GM12891 (cell line): ENCODE results near the gene ZNF620.

Source experiments
- DNase-seq: peaks from one replicate; pipeline ENCODE4 v3.0.0; 2011; ENCODE audit warnings: low spot score; ENCODE audit not compliant: insufficient read length
- FAIRE-seq: peaks from 2 replicates; lab custom pipeline; 2011; peaks lifted over from hg19 to GRCh38; lab: Jason Lieb, UNC
- PAX5 ChIP-seq: IDR thresholded peaks from 2 replicates; pipeline ENCODE4 v1.6.1; 2011; ENCODE audit warnings: low read length, moderate library complexity, mild to moderate bottlenecking; ENCODE audit not compliant: insufficient read depth, severe bottlenecking
- POLR2A ChIP-seq: IDR thresholded peaks from 2 replicates; pipeline ENCODE4 v1.6.1; 2011; ENCODE audit warnings: low read depth, low read length, control low read depth
- POLR2AphosphoS5 ChIP-seq: IDR thresholded peaks from 2 replicates; pipeline ENCODE4 v1.6.1; 2011; ENCODE audit warnings: low read depth, low read length, control low read depth
- POU2F2 ChIP-seq: IDR thresholded peaks from 2 replicates; pipeline ENCODE4 v1.6.1; 2011; ENCODE audit warnings: low read depth, mild to moderate bottlenecking, control low read depth, low read length, moderate library complexity
- SPI1 ChIP-seq: IDR thresholded peaks from 2 replicates; pipeline ENCODE4 v1.6.1; 2011; ENCODE audit warnings: low read depth, low read length, control low read depth
- TAF1 ChIP-seq: IDR thresholded peaks from 2 replicates; pipeline ENCODE4 v1.6.1; 2011; ENCODE audit warnings: low read depth, low read length, control low read depth

ZNF620 gene

DNA sequence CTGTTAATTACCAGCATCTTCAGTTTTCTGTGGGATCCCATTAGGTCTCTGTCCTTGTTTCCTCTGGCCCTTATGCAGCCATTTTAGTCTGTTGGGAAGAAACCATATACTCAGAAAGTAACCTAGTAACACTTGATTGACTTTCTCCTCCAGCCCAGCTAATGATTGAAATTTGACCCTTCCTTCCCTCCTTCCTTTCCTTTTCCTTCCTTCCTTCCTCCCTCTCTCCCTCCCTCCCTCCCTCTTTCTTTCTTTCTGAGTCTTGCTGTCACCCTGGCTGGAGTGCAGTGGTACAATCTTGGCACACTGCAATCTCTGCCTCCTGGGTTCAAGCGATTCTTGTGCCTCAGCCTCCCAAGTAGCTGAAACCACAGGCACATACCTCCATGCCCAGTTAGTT is 5.9 kb upstream of the ZNF620 start:
- DNase-seq, result no peak
- FAIRE-seq, result no peak
- TF ChIP-seq TAF1, result no peak
- TF ChIP-seq POLR2A, result no peak
- no peak for TF ChIP-seq POLR2AphosphoS5
- TF ChIP-seq SPI1, result no peak
- no peak for TF ChIP-seq POU2F2
- TF ChIP-seq PAX5, result no peak

GRCh38 chr3:40502034-40502433 is 3.8 kb upstream of the ZNF620 start:
- no peak for FAIRE-seq
- TF ChIP-seq PAX5 (no peak), POU2F2 (no peak), POLR2A (no peak), POLR2AphosphoS5 (no peak), SPI1 (no peak), TAF1 (no peak)
- no peak for DNase-seq

DNA sequence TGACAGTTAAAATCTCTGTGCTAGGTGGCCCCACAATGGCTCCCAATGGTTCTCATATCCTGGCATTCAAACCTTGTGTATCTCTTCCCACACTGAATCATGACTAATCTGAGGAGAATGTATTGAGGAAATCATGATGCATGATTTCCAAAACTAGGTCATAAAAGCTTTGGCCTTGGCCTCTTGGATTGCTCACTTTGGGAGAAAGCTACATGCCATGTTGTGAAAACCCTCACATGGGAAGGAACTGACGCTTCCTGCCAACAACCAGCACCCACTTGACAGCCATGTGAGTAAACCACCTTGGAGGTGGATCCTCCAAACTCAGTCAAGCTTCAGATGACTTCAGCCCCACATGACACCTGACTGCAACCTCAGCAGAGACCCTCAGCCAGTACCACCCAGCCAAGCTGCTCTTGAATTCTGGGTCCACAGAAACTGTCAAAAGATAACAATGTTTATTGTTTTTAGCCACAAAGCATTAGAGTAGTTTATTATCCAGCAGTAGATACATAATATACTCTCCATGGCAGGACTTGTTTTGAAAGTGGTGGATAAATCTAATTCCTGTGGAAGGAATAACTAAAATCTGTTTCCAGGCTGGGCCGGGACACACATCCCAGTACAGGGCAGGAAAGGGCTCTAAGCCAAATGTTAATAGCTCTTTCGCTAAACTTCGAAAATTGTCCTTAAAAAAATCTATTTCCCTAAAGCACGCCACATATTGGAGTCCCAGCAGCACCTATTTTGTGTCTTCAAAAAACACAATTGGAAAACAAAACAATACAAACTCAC is 1.0 kb upstream of the ZNF620 start:
- peak; percentile 28 for FAIRE-seq
- TF ChIP-seq TAF1 (no peak), POLR2AphosphoS5 (no peak), POLR2A (no peak), POU2F2 (no peak), SPI1 (no peak), PAX5 (no peak)
- DNase-seq, result no peak

DNA sequence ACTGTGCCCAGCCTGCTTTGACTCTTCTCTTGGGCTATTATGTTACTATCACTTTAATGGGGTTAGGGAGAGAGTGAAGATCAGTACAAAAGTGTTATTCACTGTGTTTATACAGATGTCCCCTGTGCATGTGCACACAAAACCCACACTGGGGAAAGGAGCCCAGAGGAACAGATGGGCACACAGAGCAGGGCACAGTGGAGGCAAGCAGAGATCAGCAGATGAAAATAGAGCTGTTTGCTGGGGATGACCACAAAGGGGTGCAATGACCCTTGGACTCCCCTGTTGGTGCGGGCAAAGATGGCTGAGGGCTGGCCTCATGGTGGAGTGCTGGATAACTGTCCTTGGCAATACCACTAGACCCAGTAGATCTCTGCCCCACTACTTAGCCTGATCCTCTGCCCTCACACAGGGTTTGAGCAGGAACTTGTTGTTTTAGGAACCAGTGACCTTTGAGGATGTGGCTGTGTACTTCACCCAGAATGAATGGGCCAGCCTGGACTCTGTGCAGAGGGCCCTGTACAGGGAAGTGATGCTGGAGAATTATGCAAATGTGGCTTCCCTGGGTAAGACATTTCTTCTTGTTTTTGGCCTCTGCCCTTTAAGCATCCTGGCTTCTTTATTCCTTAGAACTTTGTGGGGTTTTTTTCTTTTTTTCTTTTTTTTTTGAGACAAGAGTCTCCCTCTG is 5.3 kb downstream of the ZNF620 start:
- TF ChIP-seq POLR2AphosphoS5 (no peak), SPI1 (no peak), POU2F2 (no peak), PAX5 (no peak), TAF1 (no peak), POLR2A (no peak)
- FAIRE-seq (no peak), DNase-seq (no peak)

DNA sequence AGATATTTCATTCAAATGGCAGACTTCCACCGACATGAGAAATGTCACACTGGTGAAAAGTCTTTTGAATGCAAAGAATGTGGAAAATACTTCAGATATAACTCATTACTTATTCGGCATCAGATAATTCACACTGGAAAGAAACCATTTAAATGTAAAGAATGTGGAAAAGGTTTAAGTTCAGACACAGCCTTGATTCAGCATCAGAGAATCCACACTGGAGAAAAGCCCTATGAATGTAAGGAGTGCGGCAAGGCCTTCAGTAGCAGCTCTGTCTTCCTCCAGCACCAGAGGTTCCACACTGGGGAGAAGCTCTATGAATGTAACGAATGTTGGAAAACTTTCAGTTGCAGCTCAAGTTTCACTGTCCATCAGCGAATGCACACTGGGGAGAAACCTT is 10.4 kb downstream of the ZNF620 start:
- DNase-seq (no peak), FAIRE-seq (no peak)
- no peak for TF ChIP-seq POLR2AphosphoS5
- no peak for TF ChIP-seq POU2F2
- no peak for TF ChIP-seq TAF1
- no peak for TF ChIP-seq PAX5
- TF ChIP-seq SPI1, result no peak
- TF ChIP-seq POLR2A, result no peak

DNA sequence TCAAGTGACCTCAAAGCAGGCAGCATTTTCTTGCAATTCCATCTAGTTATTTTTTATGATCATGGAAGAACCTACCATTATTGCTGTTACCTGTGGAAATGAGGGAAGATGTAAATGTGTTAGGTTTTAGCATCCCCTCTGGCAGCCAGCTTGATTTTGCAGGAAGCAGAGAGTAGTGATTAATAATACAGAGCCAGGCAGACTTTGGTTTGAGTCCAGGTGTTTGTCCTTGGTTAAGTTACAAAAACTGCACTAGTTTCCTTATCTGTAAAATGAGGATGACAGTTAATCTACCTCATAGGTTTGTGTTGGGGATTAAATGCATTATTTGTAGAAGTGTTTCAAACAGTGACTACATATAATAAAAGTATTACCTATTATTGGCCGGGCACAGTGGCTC is 12.2 kb downstream of the ZNF620 start:
- no peak for DNase-seq
- no peak for FAIRE-seq
- no peak for TF ChIP-seq SPI1
- TF ChIP-seq POLR2AphosphoS5, result no peak
- TF ChIP-seq POU2F2, result no peak
- no peak for TF ChIP-seq TAF1
- TF ChIP-seq POLR2A, result no peak
- no peak for TF ChIP-seq PAX5

GRCh38 chr3:40518848-40519247 is 13.0 kb downstream of the ZNF620 start:
- no peak for FAIRE-seq
- DNase-seq, result no peak
- TF ChIP-seq TAF1 (no peak), PAX5 (no peak), POLR2AphosphoS5 (no peak), SPI1 (no peak), POLR2A (no peak), POU2F2 (no peak)

DNA sequence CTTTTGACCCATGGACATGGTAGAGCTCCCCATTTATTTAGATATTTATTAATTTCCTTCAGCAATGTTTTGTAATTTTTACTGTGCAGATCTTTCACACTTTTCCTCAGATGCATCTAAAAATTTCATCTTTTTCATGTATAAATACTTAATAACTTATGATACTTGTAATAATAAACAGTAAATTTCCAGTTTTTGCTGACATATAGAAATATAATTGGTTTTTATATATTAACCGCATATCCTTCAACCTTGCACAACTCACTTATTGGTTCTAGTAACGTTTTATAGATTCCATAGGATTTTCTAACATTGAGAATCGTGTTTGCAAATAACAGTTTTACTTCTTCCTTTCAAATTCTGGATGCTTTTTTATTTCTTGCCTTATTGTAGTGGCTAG is 15.4 kb downstream of the ZNF620 start:
- TF ChIP-seq POLR2A (no peak), SPI1 (no peak), TAF1 (no peak), POU2F2 (no peak), POLR2AphosphoS5 (no peak), PAX5 (no peak)
- DNase-seq (no peak), FAIRE-seq (no peak)

- no peak for FAIRE-seq
- DNase-seq, result no peak
- TF ChIP-seq SPI1, result no peak
- TF ChIP-seq POU2F2, result no peak
- no peak for TF ChIP-seq POLR2A
- TF ChIP-seq POLR2AphosphoS5, result no peak
- no peak for TF ChIP-seq TAF1
- no peak for TF ChIP-seq PAX5
These were observed 17.9 kb downstream of the ZNF620 start for GRCh38 chr3:40523781-40524180.
